Stimulated activated naive CD8-positive, alpha-beta T cell treated with anti-CD3 and anti-CD28 coated beads, Interleukin-15, Interleukin-2, amounts not matched to agents 100 ng/mL and 50 ng/mL, for 24 hours (primary cell): ENCODE data around the gene YKT6.
A peak's percentile ranks its signal among the peaks of the same experiment; 100 is the strongest.
"Not testable (repeated sequence)": the region's sequence is repeated elsewhere in the genome, so short reads cannot be mapped to it uniquely, and the experiment has no call there.

Source experiments
- H3K27ac Mint-ChIP-seq: one replicate; pipeline ENCODE4 v1.8.0; 2021; ENCODE audit warnings: mild to moderate bottlenecking, mixed read lengths
- H3K27me3 Mint-ChIP-seq: one replicate; pipeline ENCODE4 v1.8.0; 2021; ENCODE audit warnings: mixed read lengths
- H3K36me3 Mint-ChIP-seq: one replicate; pipeline ENCODE4 v1.8.0; 2021; ENCODE audit warnings: low read depth, mixed read lengths
- H3K4me1 Mint-ChIP-seq: one replicate; pipeline ENCODE4 v1.8.0; 2021; ENCODE audit warnings: low read depth, mixed read lengths
- H3K4me3 Mint-ChIP-seq: one replicate; pipeline ENCODE4 v1.8.0; 2021; ENCODE audit warnings: mild to moderate bottlenecking, mixed read lengths
- H3K9me3 Mint-ChIP-seq: one replicate; pipeline ENCODE4 v1.8.0; 2021; ENCODE audit warnings: mixed read lengths

YKT6 gene

GRCh38 chr7:44195889-44196288 lies 4.9 kb upstream of the YKT6 start:
- H3K4me1 Mint-ChIP-seq: peaks cover 15% of the 10 kb centered on the region
- no peak overlapping the region for H3K27ac Mint-ChIP-seq
- no peak overlapping the region for H3K4me3 Mint-ChIP-seq
- H3K36me3 Mint-ChIP-seq: no peaks in the 10 kb centered on the region
- H3K27me3 Mint-ChIP-seq: peaks cover 5% of the 10 kb centered on the region
- H3K9me3 Mint-ChIP-seq: no peaks in the 10 kb centered on the region

- Mint-ChIP-seq H3K27ac (no peak overlapping the region), H3K9me3 (no peaks in the 10 kb centered on the region), H3K4me3 (no peak overlapping the region), H3K36me3 (no peaks in the 10 kb centered on the region), H3K4me1 (peaks cover 17% of the 10 kb centered on the region), H3K27me3 (peaks cover 5% of the 10 kb centered on the region)
These were observed 4.3 kb upstream of the YKT6 start for GRCh38 chr7:44196450-44196872.

GRCh38 chr7:44197474-44197873 lies 3.3 kb upstream of the YKT6 start:
- no peak overlapping the region for H3K4me3 Mint-ChIP-seq
- peaks cover 27% of the 10 kb centered on the region for H3K4me1 Mint-ChIP-seq
- no peak overlapping the region for H3K27ac Mint-ChIP-seq
- H3K27me3 Mint-ChIP-seq: peaks cover 5% of the 10 kb centered on the region
- H3K36me3 Mint-ChIP-seq: peaks cover 2% of the 10 kb centered on the region
- no peaks in the 10 kb centered on the region for H3K9me3 Mint-ChIP-seq

- H3K27me3 Mint-ChIP-seq, H3K27ac Mint-ChIP-seq, H3K9me3 Mint-ChIP-seq: not testable (repeated sequence)
These were observed 615 bp upstream of the YKT6 start for GRCh38 chr7:44200163-44200562.

GRCh38 chr7:44201813-44202212 lies 1.0 kb downstream of the YKT6 start:
- Mint-ChIP-seq H3K4me3 (peak overlapping the region; percentile 89), H3K9me3 (no peaks in the 10 kb centered on the region), H3K27me3 (peaks cover 5% of the 10 kb centered on the region), H3K27ac (peak overlapping the region; percentile 82), H3K4me1 (peaks cover 28% of the 10 kb centered on the region), H3K36me3 (peaks cover 29% of the 10 kb centered on the region)

More at GRCh38 chr7:44200163-44200562, 615 bp upstream of the YKT6 start:
- Mint-ChIP-seq H3K36me3 (peaks cover 16% of the 10 kb centered on the region), H3K4me3 (peak overlapping the region; percentile 72), H3K4me1 (peaks cover 33% of the 10 kb centered on the region)

GRCh38 chr7:44206008-44206407 lies 5.2 kb downstream of the YKT6 start:
- H3K36me3 Mint-ChIP-seq: peaks cover 55% of the 10 kb centered on the region
- peaks cover 24% of the 10 kb centered on the region for H3K4me1 Mint-ChIP-seq
- no peak overlapping the region for H3K27ac Mint-ChIP-seq
- no peaks in the 10 kb centered on the region for H3K27me3 Mint-ChIP-seq
- no peaks in the 10 kb centered on the region for H3K9me3 Mint-ChIP-seq
- no peak overlapping the region for H3K4me3 Mint-ChIP-seq

- Mint-ChIP-seq H3K4me3 (no peak overlapping the region), H3K9me3 (no peaks in the 10 kb centered on the region), H3K27ac (peak overlapping the region; percentile 26), H3K4me1 (peaks cover 8% of the 10 kb centered on the region), H3K36me3 (peaks cover 63% of the 10 kb centered on the region), H3K27me3 (no peaks in the 10 kb centered on the region)
These were observed 7.3 kb downstream of the YKT6 start for GRCh38 chr7:44208085-44208484.

GRCh38 chr7:44210107-44210506 lies 9.3 kb downstream of the YKT6 start:
- no peak overlapping the region for H3K27ac Mint-ChIP-seq
- H3K36me3 Mint-ChIP-seq: peaks cover 53% of the 10 kb centered on the region
- H3K4me1 Mint-ChIP-seq: no peaks in the 10 kb centered on the region
- H3K9me3 Mint-ChIP-seq: no peaks in the 10 kb centered on the region
- no peaks in the 10 kb centered on the region for H3K27me3 Mint-ChIP-seq
- H3K4me3 Mint-ChIP-seq: no peak overlapping the region

- Mint-ChIP-seq H3K9me3 (no peaks in the 10 kb centered on the region), H3K27ac (no peak overlapping the region), H3K36me3 (peaks cover 47% of the 10 kb centered on the region), H3K4me3 (no peak overlapping the region), H3K4me1 (no peaks in the 10 kb centered on the region), H3K27me3 (no peaks in the 10 kb centered on the region)
These were observed 10.4 kb downstream of the YKT6 start for GRCh38 chr7:44211126-44211675.

GRCh38 chr7:44212018-44212417 lies 11.2 kb downstream of the YKT6 start:
- Mint-ChIP-seq H3K4me1 (no peaks in the 10 kb centered on the region), H3K27me3 (no peaks in the 10 kb centered on the region), H3K4me3 (no peak overlapping the region), H3K27ac (no peak overlapping the region), H3K36me3 (peaks cover 40% of the 10 kb centered on the region), H3K9me3 (no peaks in the 10 kb centered on the region)

- H3K36me3 Mint-ChIP-seq: peaks cover 35% of the 10 kb centered on the region
- no peaks in the 10 kb centered on the region for H3K9me3 Mint-ChIP-seq
- H3K27me3 Mint-ChIP-seq: no peaks in the 10 kb centered on the region
- no peaks in the 10 kb centered on the region for H3K4me1 Mint-ChIP-seq
- H3K27ac Mint-ChIP-seq: no peak overlapping the region
- H3K4me3 Mint-ChIP-seq: no peak overlapping the region
These were observed 11.9 kb downstream of the YKT6 start for GRCh38 chr7:44212581-44213184.

GRCh38 chr7:44213206-44213876 lies 12.6 kb downstream of the YKT6 start:
- no peaks in the 10 kb centered on the region for H3K9me3 Mint-ChIP-seq
- H3K4me1 Mint-ChIP-seq: no peaks in the 10 kb centered on the region
- H3K27ac Mint-ChIP-seq: no peak overlapping the region
- H3K27me3 Mint-ChIP-seq: no peaks in the 10 kb centered on the region
- no peak overlapping the region for H3K4me3 Mint-ChIP-seq
- peaks cover 34% of the 10 kb centered on the region for H3K36me3 Mint-ChIP-seq

- Mint-ChIP-seq H3K27ac (peak overlapping the region; percentile 21), H3K9me3 (no peaks in the 10 kb centered on the region), H3K4me1 (no peaks in the 10 kb centered on the region), H3K4me3 (no peak overlapping the region), H3K36me3 (peaks cover 28% of the 10 kb centered on the region), H3K27me3 (no peaks in the 10 kb centered on the region)
These were observed 13.2 kb downstream of the YKT6 start for GRCh38 chr7:44213877-44214388.

- H3K27ac Mint-ChIP-seq: no peak overlapping the region
- H3K9me3 Mint-ChIP-seq: no peaks in the 10 kb centered on the region
- peaks cover 18% of the 10 kb centered on the region for H3K36me3 Mint-ChIP-seq
- no peak overlapping the region for H3K4me3 Mint-ChIP-seq
- no peaks in the 10 kb centered on the region for H3K27me3 Mint-ChIP-seq
- no peaks in the 10 kb centered on the region for H3K4me1 Mint-ChIP-seq
These were observed 14.8 kb downstream of the YKT6 start for GRCh38 chr7:44215531-44215930.

- Mint-ChIP-seq H3K4me3 (no peak overlapping the region), H3K27ac (no peak overlapping the region), H3K27me3 (no peaks in the 10 kb centered on the region), H3K9me3 (no peaks in the 10 kb centered on the region), H3K4me1 (no peaks in the 10 kb centered on the region), H3K36me3 (peaks cover 14% of the 10 kb centered on the region)
These were observed 15.2 kb downstream of the YKT6 start for GRCh38 chr7:44216019-44216418.
